ENCODE measurements around the gene ZNF784.
"Not testable (repeated sequence)": the region's sequence is repeated elsewhere in the genome, so short reads cannot be mapped to it uniquely, and the experiment has no call there.

The ZNF784 gene

GRCh38 chr19:55580628-55581144, 43.7 kb downstream of the ZNF784 start, which contains the start of gene ZNF579:
Gene ZNF579, minus strand, starts transcription at chr19:55580848. Its CDS starts 1,209 bp downstream, at chr19:55579639.
- DNase-seq, result peak; percentile 95

GRCh38 chr19:55579766-55580621, 44.4 kb downstream of the ZNF784 start:
- DNase-seq, result peak; percentile 59

- no peak for DNase-seq
Measured at GRCh38 chr19:55578761-55579747, 45.3 kb downstream of the ZNF784 start.

- DNase-seq, result no peak
Measured at GRCh38 chr19:55578031-55578760, 46.2 kb downstream of the ZNF784 start.

- no peak for DNase-seq
Measured at GRCh38 chr19:55576746-55577145, 47.6 kb downstream of the ZNF784 start.

- DNase-seq, result not testable (repeated sequence)
Measured at GRCh38 chr19:55573929-55574328, 50.4 kb downstream of the ZNF784 start.
